HG03457 (cell line): ENCODE results near the gene A1BG.
"Not testable (repeated sequence)": the region's sequence is repeated elsewhere in the genome, so short reads cannot be mapped to it uniquely, and the experiment has no call there.

Source experiments
- ATAC-seq: cut with Tn5 transposase; IDR thresholded peaks from one replicate; pipeline ENCODE4 v1.9.1; 2021; ENCODE audit warnings: moderate number of reproducible peaks; ENCODE audit not compliant: unreplicated experiment

A1BG gene

GRCh38 chr19:58361900-58362271, 8.6 kb upstream of the A1BG start:
- no peak for ATAC-seq

GRCh38 chr19:58357481-58358145, 4.3 kb upstream of the A1BG start:
- ATAC-seq, result no peak

GRCh38 chr19:58356766-58357480, 3.6 kb upstream of the A1BG start:
- no peak for ATAC-seq

DNA sequence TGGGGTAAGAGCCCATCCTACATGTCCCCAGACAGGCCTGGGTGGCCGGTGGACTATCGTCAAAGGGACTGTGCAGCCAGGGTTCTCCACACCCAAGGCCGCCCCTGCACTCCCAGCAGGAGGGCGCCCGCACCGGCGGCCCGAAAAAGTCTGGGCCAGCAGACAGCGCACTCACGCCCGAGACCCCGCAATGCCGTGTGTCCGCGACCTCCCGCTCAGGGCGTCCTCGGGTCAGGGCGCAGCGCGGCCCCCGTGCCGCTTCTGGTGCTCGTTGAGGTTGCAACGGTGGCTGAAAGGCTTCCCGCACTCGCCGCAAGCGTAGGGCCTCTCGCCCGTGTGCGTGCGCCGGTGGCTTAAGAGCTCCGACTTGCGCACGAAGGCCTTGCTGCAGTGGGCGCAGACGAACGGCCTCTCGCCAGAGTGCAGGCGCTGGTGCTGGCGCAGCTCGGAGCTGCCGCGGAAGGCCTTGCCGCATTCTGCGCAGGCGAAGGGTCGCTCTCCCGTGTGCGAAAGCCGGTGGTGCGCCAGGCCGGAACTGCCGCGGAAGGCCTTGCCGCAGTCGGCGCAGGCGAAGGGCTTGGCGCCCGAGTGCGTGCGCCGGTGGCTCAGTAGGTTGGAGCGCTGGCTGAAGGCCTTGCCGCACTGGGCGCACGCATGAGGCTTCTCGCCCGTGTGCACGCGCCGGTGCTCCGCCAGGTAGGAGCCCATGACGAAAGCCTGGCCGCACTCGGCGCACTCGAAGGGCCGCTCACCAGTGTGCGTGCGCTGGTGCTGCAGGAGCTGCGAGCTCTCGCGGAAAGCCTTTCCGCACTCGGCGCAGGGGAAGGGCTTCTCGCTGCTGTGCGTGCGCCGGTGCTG, 2.8 kb upstream of the A1BG start:
- ATAC-seq, result no peak

GRCh38 chr19:58355215-58355796, 2.0 kb upstream of the A1BG start:
- ATAC-seq, result no peak

GRCh38 chr19:58354478-58355030, 1.3 kb upstream of the A1BG start:
- no peak for ATAC-seq

DNA sequence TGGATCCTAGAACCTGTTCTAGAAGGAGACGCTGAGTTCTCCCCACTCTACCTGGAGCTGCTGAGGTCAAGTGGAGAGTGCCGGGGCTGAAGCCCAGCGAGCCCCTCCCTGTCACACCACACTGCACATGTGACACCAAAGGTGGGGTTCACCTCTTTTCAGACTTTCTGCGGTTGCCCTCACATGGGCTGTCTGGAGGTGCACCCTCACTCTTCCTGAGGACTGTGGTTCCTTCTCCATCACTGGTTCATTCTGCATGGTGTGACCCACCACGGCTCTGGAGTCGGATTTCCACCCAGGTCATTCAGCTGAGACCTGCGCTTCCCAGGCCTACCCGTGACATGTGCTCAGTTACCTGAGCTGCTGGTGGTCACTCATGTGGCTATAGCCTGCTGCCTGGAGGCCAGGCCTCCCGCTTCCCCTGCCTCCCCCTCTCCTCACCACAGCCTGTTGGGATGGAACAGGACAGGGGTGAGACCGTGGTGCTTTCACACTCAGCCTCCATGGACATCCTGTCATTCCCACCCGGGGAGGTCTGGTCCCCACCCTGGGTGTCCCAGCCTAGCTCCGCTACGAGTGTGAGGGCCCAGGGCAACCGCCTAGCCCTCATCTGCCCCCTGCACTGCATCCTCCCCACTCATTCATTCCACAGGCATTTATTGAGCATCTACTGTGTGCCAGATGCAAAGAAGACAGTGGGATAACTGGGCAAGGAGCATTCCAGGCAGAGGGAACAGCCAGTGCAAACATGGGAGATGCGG, 605 bp upstream of the A1BG start:
- ATAC-seq, result no peak

- no peak for ATAC-seq
Measured at GRCh38 chr19:58351990-58352755, 1.1 kb downstream of the A1BG start.

DNA sequence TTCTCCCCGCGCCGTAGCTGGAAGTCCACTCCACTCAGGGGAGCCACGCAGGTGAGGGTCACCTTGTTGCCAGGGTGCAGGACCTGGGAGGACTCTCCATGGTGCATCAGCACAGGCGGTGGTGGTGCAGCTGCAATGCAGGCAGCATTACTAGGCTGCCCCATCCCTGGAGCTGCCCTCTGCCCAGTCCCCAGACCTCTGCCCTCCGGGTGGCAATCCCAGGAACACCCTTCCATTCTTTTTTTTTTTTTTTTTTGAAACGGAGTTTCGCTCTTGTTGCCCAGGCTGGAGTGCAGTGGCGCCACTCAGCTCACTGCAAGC, 1.8 kb downstream of the A1BG start:
- no peak for ATAC-seq

GRCh38 chr19:58350871-58351557, 2.3 kb downstream of the A1BG start:
- no peak for ATAC-seq

DNA sequence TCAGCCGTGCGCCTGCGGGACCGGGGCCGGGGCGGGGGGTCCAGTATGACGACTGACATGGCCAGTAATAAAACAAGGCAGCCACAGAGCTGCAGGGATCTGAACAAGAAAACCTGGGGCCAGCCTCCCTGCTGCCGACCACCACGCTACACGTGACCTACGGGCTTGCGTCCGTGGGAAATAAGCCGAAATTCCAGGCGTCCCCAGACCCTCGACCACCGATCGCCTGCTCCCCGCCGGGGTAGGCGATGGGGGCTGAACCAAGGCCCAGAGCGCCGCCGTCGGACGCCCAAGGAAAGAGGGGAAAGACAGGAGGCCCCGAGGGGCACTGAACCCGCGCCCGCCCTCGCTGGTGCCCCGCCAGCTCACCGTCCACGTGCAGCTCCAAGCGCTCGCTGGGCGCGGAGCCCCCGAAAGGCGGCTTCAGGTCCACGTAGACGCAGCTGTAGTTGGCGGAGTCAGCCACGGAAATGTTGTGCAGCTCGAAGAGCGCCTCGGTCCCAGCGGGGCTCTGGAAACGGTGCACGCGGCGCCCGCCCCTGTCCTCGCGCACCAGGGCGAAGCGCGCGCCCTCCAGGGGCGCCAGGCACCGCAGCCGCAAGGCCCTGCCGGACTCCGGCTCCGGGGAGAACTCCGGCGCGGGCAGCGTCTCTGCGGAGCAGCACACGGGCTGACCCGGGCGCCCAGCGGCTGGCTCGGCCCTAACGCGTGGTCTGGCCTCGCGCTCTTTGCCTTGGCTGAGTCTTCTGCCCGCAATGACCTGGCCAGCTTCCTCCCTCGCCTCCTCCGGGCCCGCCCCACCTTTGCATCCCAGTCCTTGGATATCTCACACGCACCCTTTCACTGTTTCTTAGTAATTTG, 3.1 kb downstream of the A1BG start:
- ATAC-seq, result no peak

DNA sequence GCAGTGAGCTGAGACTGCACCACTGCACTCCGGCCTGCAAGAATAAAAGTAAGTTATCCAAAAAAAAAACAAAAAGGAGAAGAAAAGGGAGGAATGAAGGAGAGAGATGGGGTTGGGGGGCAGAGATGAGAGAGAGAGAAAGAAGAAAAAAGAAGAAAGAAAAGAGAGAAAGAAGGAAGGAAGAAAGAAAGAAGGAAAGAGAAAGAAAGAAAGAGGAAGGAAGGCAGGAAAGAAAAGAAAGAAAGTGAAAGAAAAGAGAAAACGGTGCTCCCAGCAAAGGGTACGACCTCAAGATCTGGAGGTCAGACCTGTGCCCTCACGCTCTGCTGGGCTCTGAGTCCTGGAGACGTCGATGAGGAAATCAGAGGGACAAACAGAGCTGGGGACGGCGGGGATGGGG, 3.7 kb downstream of the A1BG start:
- ATAC-seq, result no peak

DNA sequence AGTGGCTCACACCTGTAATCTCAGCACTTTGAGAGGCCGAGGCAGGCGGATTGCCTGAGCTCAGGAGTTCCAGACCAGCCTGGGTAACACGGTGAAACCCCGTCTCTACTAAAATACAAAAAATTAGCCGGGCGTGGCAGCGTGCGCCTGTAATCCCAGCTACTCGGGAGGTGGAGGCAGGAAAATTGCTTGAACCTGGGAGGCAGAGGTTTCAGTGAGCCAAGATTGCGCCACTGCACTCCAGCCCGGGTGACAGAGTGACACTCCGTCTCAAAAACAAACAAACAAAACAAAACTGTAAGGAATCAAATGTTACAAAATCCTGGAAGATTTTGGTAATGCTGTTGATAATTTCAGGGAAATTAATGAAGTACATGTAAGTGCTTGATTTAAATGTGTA, 5.2 kb downstream of the A1BG start:
- ATAC-seq, result not testable (repeated sequence)

DNA sequence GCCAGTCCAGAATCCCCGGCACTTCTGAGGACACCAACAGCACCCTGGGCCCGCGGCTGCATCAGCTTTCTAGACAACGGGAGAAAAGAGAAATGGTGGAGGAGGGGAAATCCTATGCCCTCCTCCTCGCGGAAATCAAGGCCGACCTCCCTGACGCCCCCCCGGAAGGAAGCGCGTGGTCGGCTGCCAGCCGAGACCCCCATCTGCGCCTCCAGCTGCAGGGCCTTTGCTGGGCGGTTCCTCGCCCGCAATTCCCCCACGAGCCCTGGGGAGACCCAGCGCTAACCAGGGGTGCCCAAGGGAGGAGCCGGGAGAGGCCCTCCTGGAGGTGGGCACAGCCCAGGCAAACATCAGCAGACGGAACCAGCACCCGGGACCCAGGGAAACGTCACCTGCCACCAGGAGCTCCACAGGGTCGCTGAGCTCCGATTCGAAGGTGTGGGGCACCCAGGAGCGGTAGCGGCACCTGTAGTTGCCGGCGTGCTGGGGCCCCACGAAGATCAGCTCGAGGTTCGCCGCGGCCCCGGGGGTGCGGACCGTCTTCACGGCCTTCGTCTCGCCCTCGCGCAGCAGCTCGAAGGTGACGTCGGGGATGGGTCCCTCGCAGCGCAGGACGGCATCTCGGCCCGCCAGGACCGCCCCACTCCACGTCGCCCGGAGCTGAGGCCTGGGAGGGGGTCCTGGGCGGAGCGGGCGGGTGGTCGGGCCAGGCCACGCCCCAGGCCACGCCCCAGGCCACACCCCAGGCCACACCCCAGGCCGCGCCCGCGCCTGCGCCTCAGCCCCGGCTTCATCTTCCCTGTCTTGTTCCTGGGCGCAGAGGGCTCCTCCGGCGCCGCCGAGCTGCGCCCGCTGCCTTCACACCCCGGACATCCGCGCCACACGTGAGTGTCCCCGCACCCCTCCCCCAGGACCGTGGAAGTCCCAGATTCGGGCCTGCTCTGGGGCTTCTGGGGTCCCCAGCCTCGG, 6.0 kb downstream of the A1BG start:
- ATAC-seq, result peak; percentile 62

DNA sequence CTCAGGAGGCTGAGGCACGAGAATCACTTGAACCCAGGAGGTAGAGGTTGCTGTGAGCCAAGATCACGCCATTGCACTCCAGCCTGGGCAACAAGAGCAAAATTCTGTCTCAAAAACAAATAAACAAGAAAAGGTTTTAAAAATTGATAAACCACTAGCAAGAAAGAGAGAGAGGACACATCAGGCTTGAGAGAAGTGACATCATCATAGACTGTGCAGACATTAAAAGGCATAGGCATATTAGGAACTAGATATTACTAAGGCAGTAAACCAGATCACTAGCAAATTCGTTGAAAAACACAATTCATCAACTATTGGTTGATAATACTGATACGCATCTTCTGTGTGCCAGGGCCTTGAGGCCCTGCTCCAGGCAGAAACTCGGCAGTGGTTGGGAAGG, 7.7 kb downstream of the A1BG start:
- no peak for ATAC-seq

DNA sequence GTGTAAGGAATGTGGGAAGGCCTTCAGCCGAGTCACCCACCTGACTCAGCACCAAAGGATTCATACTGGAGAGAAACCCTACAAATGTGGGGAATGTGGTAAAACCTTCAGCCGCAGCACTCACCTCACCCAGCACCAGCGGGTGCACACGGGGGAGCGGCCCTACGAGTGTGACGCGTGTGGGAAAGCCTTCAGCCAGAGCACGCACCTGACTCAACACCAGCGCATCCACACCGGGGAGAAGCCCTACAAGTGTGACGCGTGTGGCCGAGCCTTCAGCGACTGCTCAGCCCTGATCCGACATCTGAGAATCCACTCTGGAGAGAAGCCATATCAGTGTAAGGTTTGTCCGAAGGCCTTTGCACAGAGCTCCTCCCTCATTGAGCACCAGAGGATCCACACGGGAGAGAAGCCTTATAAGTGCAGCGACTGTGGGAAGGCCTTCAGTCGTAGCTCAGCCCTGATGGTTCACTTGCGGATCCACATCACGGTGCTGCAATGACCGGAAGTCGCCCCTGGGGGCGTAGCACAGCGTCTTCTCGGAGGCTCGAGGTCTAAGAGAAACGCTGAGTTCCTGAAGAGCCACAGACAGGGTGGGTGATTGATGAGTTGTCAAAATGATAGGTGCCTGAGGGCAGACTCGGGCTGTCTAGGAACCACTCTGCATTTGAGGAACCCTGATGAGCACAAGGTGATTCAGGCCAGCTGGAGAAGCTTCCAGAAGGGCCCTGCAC, 14.3 kb downstream of the A1BG start:
- ATAC-seq, result no peak

DNA sequence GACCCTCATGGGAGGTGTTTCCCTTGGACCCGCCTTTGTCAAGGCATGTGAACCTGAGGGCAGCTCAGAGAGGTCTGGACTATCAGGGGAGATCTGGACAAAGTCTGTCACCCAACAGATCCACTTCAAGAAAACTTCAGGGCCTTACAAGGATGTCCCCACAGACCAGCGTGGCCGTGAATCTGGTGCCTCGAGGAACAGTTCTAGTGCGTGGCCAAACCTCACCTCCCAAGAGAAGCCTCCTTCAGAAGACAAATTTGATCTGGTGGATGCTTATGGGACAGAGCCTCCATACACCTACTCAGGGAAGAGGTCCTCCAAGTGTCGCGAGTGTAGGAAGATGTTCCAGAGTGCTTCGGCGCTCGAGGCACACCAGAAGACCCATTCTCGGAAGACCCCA, 15.0 kb downstream of the A1BG start:
- ATAC-seq, result no peak
